Activated CD8-positive, alpha-beta T cell treated with anti-CD3 and anti-CD28 coated beads for 36 hours (primary cell): ENCODE data around the gene TENT5C. TPM values are rescaled to one million over a fixed set of nuclear protein-coding genes. Genes with fewer than 3 reads are reported as not detected.

ENCODE experiments used
- ATAC-seq: fragments of 200-7000 bp; cut with Tn5 transposase; one replicate; pipeline ENCODE4 v1.10.0; 2021; ENCODE audit warnings: mild to moderate bottlenecking, moderate library complexity
- CTCF ChIA-PET: fragments of 350-600 bp; sonication (Branson Sonifier 250); formaldehyde crosslinking; loops from one replicate; lab custom pipeline; 2021; ENCODE audit warnings: antibody characterized with exemption; lab: Charles Lee
- POLR2A ChIA-PET: fragments of 350-600 bp; sonication (Branson Sonifier 250); formaldehyde crosslinking; loops from one replicate; lab custom pipeline; 2021; ENCODE audit warnings: antibody characterized with exemption; lab: Charles Lee
- DNase-seq: peaks from one replicate; pipeline ENCODE4 v3.0.0-alpha.2; 2020
- H3K27ac Mint-ChIP-seq: one replicate; pipeline ENCODE4 v1.8.0; 2021; ENCODE audit warnings: mild to moderate bottlenecking, mixed read lengths
- H3K27me3 Mint-ChIP-seq: one replicate; pipeline ENCODE4 v1.8.0; 2021; ENCODE audit warnings: mixed read lengths
- H3K36me3 Mint-ChIP-seq: one replicate; pipeline ENCODE4 v1.8.0; 2021; ENCODE audit warnings: low read depth, mixed read lengths
- H3K4me1 Mint-ChIP-seq: one replicate; pipeline ENCODE4 v1.8.0; 2021; ENCODE audit warnings: low read depth, mixed read lengths
- H3K4me3 Mint-ChIP-seq: one replicate; pipeline ENCODE4 v1.8.0; 2021; ENCODE audit warnings: mild to moderate bottlenecking, moderate library complexity, mixed read lengths
- H3K9me3 Mint-ChIP-seq: one replicate; pipeline ENCODE4 v1.8.0; 2021; ENCODE audit warnings: mixed read lengths
- intact Hi-C: fragments of 100-400 bp; cut with micrococcal nuclease; formaldehyde crosslinking; loops from one replicate; pipeline ENCODE4 v1.10.0; 2022
- total RNA-seq, 2 experiments: library from RNA; stranded (reverse); gene quantifications; one replicate each; pipeline ENCODE4 v1.2.3, GENCODE V29; 2021
- TF ChIP-seq, protein P1 (sequence below): fragments of 200-600 bp; IDR thresholded peaks from one replicate; pipeline ENCODE4 v1.8.0; 2022; ENCODE audit warnings: antibody characterized with exemption, mild to moderate bottlenecking

The TENT5C gene
- total RNA-seq, 2 experiments from 2014 or later, result 13.1 to 13.6 TPM

DNA sequence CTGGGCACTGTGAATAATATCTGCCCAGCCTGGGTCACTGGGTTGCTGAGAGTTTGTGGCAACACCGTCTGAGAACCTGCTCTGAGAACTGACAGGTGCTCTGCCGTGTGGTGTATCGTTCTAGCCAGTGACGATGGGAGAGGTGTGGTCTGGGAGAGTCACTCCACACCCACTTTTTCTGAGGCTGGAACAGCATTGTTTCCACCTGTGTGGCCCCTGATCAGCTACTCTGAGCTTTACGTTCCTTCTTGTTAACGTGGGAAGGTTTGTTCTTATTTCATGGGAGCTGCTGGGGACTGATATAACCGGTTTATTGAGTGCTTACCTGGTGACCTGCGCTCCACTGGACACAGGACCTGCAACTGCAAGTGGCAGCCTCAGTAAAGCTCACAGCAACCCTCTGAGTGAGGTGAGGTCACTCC lies 34.8 kb upstream of the TENT5C start:
- TF ChIP-seq, protein P1, sequence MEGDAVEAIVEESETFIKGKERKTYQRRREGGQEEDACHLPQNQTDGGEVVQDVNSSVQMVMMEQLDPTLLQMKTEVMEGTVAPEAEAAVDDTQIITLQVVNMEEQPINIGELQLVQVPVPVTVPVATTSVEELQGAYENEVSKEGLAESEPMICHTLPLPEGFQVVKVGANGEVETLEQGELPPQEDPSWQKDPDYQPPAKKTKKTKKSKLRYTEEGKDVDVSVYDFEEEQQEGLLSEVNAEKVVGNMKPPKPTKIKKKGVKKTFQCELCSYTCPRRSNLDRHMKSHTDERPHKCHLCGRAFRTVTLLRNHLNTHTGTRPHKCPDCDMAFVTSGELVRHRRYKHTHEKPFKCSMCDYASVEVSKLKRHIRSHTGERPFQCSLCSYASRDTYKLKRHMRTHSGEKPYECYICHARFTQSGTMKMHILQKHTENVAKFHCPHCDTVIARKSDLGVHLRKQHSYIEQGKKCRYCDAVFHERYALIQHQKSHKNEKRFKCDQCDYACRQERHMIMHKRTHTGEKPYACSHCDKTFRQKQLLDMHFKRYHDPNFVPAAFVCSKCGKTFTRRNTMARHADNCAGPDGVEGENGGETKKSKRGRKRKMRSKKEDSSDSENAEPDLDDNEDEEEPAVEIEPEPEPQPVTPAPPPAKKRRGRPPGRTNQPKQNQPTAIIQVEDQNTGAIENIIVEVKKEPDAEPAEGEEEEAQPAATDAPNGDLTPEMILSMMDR, result no peak
- ChIA-PET CTCF (interaction anchor here (1.3 to 1.4 kb wide), 2 partner anchors 8 to 19 kb away, joined by 3 to 4 read pairs; no protein-coding TSS in a partner anchor), POLR2A (interaction anchor here (1.4 kb wide), 1 partner anchor 31 kb away, joined by 4 read pairs; no protein-coding TSS in a partner anchor)
- no peaks in the 10 kb centered on the region for H3K27me3 Mint-ChIP-seq
- no peaks in the 10 kb centered on the region for H3K9me3 Mint-ChIP-seq
- H3K4me3 Mint-ChIP-seq, result no peak overlapping the region
- H3K36me3 Mint-ChIP-seq, result no peaks in the 10 kb centered on the region
- H3K4me1 Mint-ChIP-seq, result peaks cover 16% of the 10 kb centered on the region
- H3K27ac Mint-ChIP-seq, result no peak overlapping the region
- intact Hi-C loops, result no loop called here
- DNase-seq (no peak), ATAC-seq (no peak)

DNA sequence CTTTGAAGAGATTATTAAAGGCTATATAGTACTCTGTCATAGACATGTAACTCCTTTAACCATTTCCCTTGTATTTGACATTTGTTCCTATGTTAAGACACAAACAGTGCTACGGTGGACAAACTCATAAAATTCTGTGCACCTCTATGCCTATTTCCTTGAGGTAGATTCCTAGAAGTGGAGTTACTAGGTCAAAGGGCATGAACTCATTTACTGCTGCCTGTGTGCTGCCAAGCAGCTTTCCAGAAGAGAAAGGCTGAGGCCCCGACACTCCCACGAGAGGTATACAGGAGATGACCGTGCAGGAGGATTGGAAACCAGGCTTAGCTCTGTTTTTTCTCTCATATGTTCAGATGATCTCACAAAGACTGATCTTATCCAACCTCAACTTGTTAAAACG lies 34.4 kb upstream of the TENT5C start:
- no peaks in the 10 kb centered on the region for H3K36me3 Mint-ChIP-seq
- H3K4me3 Mint-ChIP-seq, result no peak overlapping the region
- no peaks in the 10 kb centered on the region for H3K9me3 Mint-ChIP-seq
- CTCF ChIA-PET, result interaction anchor here (1.3 to 1.4 kb wide), 2 partner anchors 9 to 18 kb away, joined by 3 to 4 read pairs; no protein-coding TSS in a partner anchor
- peaks cover 16% of the 10 kb centered on the region for H3K4me1 Mint-ChIP-seq
- intact Hi-C loops, result no loop called here
- POLR2A ChIA-PET, result interaction anchor here (1.4 kb wide), 1 partner anchor 31 kb away, joined by 4 read pairs; no protein-coding TSS in a partner anchor
- H3K27me3 Mint-ChIP-seq, result no peaks in the 10 kb centered on the region
- DNase-seq (no peak), ATAC-seq (no peak)
- H3K27ac Mint-ChIP-seq, result no peak overlapping the region
- TF ChIP-seq, protein P1, result no peak

DNA sequence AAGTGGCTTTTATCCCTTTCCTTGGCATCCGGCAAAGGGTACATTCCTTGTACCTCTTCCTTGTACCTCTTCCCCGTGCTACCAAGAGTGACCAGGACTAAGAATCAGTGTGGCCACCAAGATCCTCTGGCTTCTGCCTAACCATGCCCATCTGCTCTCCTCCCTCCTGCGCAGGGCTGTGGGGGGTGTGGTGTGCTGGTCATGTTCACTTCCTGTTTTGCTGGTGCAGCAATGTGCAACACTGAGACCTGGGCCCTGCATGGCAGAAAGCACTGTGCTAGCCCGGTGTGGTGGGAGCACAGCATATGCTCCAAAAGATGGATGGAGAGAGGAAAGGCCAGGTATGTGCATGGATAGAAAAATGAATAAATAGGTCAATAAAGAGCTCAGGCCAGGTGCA lies 33.3 kb upstream of the TENT5C start:
- peaks cover 16% of the 10 kb centered on the region for H3K4me1 Mint-ChIP-seq
- DNase-seq (peak; percentile 36), ATAC-seq (peak; percentile 71)
- H3K27me3 Mint-ChIP-seq, result no peaks in the 10 kb centered on the region
- intact Hi-C loops, result no loop called here
- TF ChIP-seq, protein P1, result no peak
- no peaks in the 10 kb centered on the region for H3K9me3 Mint-ChIP-seq
- H3K4me3 Mint-ChIP-seq, result no peak overlapping the region
- ChIA-PET CTCF (interaction anchor here (0.9 to 2.6 kb wide), 2 partner anchors 38 to 182 kb away, joined by 3 to 14 read pairs; no protein-coding TSS in a partner anchor), POLR2A (no interaction called here)
- no peak overlapping the region for H3K27ac Mint-ChIP-seq
- H3K36me3 Mint-ChIP-seq, result no peaks in the 10 kb centered on the region

DNA sequence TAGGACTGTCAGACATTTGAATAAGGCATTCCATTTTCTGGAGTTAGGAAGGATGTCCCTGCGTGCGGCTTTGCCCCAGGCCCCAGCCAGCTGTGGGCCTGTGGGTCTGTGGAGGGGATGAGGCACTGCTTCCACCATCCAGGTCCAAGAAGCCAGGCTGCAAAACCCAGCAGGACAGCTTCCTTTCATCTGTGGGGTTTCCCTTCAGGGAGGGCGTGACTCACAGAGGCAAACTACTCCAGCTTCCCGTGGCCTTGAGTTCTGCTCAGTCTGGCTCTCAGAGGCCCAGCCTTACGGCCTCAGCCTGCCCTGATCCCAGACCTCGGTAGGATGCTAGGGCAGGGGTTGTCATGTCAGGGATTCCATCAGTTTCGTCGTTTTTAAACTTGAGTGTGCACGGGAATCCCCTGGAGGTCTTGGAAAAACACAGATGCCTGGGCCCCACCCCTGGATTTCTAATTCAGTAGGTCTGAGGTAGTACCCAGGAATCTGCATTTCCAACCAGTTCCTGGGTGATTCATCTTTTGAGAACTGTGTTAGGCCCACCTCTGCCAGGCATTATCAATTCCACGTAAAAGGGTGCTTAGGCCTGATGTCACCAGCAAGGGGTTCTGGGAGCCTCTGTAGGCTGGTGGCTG lies 32.3 kb upstream of the TENT5C start:
- DNase-seq (peak; percentile 23), ATAC-seq (peak; percentile 69)
- ChIA-PET POLR2A (no interaction called here), CTCF (interaction anchor here (1.7 to 2.6 kb wide), 2 partner anchors 39 to 137 kb away, joined by 5 to 14 read pairs; no protein-coding TSS in a partner anchor)
- Mint-ChIP-seq H3K4me3 (no peak overlapping the region), H3K36me3 (no peaks in the 10 kb centered on the region), H3K9me3 (no peaks in the 10 kb centered on the region), H3K27me3 (no peaks in the 10 kb centered on the region), H3K27ac (no peak overlapping the region), H3K4me1 (peaks cover 16% of the 10 kb centered on the region)
- TF ChIP-seq, protein P1, result no peak
- intact Hi-C loops, result no loop called here
